H9 (cell line): ENCODE results near the gene OSM. TPM values are rescaled to one million over a fixed set of nuclear protein-coding genes. Genes with fewer than 3 reads are reported as not detected.

Source experiments
- DNase-seq: peaks from one replicate; pipeline ENCODE4 v3.0.0-alpha.2; 2017
- H2AFZ ChIP-seq: one replicate; pipeline ENCODE4 v1.6.1; 2013; ENCODE audit warnings: mild to moderate bottlenecking, low read length, control low read depth, moderate library complexity
- H2AK5ac ChIP-seq: 2 replicates; pipeline ENCODE4 v1.6.1; 2013; ENCODE audit warnings: low read length, control low read depth, mixed read lengths; ENCODE audit not compliant: insufficient read length
- H2BK120ac ChIP-seq: one replicate; pipeline ENCODE4 v1.6.1; 2013; ENCODE audit warnings: low read depth, mild to moderate bottlenecking, low read length, control low read depth, inconsistent platforms; ENCODE audit not compliant: poor library complexity, severe bottlenecking
- H2BK12ac ChIP-seq: 2 replicates; pipeline ENCODE4 v1.6.1; 2013; ENCODE audit warnings: low read length, control low read depth, mixed read lengths, low read depth; ENCODE audit not compliant: insufficient read length
- H2BK15ac ChIP-seq: 2 replicates; pipeline ENCODE4 v1.6.1; 2013; ENCODE audit warnings: low read depth, low read length, control low read depth
- H2BK20ac ChIP-seq: one replicate; pipeline ENCODE4 v1.6.1; 2013; ENCODE audit warnings: low read depth, mild to moderate bottlenecking, low read length, control low read depth, inconsistent platforms; ENCODE audit not compliant: poor library complexity, severe bottlenecking
- H2BK5ac ChIP-seq: 2 replicates; pipeline ENCODE4 v1.6.1; 2013; ENCODE audit warnings: low read length, control low read depth, mixed read lengths; ENCODE audit not compliant: insufficient read length
- H3K14ac ChIP-seq: 2 replicates; pipeline ENCODE4 v1.6.1; 2013; ENCODE audit warnings: low read length, control low read depth; ENCODE audit not compliant: insufficient read depth
- H3K18ac ChIP-seq: 2 replicates; pipeline ENCODE4 v1.6.1; 2013; ENCODE audit warnings: low read depth, mild to moderate bottlenecking, mixed read lengths, low read length, control low read depth; ENCODE audit not compliant: insufficient read length
- H3K23ac ChIP-seq: 2 replicates; pipeline ENCODE4 v1.6.1; 2013; ENCODE audit warnings: low read length, control low read depth, mixed read lengths, low read depth; ENCODE audit not compliant: insufficient read length
- H3K23me2 ChIP-seq: 2 replicates; pipeline ENCODE4 v1.6.1; 2013; ENCODE audit warnings: low read depth, mild to moderate bottlenecking, mixed read lengths, low read length, control low read depth; ENCODE audit not compliant: insufficient read length, poor library complexity, severe bottlenecking
- H3K27ac ChIP-seq: 2 replicates; pipeline ENCODE4 v1.5.1; 2013; ENCODE audit warnings: low read length, control low read depth, mixed read lengths, low read depth; ENCODE audit not compliant: insufficient read length
- H3K27me3 ChIP-seq: 2 replicates; pipeline ENCODE4 v1.6.1; 2013; ENCODE audit warnings: low read length, control low read depth, inconsistent platforms; ENCODE audit not compliant: insufficient read depth
- H3K4ac ChIP-seq: 2 replicates; pipeline ENCODE4 v1.6.1; 2013; ENCODE audit warnings: low read depth, mild to moderate bottlenecking, control low read depth, inconsistent platforms, low read length, moderate library complexity
- H3K4me1 ChIP-seq: 2 replicates; pipeline ENCODE4 v1.6.1; 2013; ENCODE audit warnings: low read length, control low read depth, inconsistent platforms; ENCODE audit not compliant: insufficient read depth
- H3K4me2 ChIP-seq: 2 replicates; pipeline ENCODE4 v1.6.1; 2013; ENCODE audit warnings: low read length, control low read depth, mixed read lengths; ENCODE audit not compliant: insufficient read length, insufficient read depth
- H3K56ac ChIP-seq: 2 replicates; pipeline ENCODE4 v1.6.1; 2013; ENCODE audit warnings: low read depth, mild to moderate bottlenecking, mixed read lengths, low read length, control low read depth; ENCODE audit not compliant: insufficient read length
- H3K79me1 ChIP-seq: 2 replicates; pipeline ENCODE4 v1.6.1; 2013; ENCODE audit warnings: low read depth, mild to moderate bottlenecking, moderate library complexity, low read length, control low read depth, inconsistent platforms; ENCODE audit not compliant: insufficient read depth, poor library complexity, severe bottlenecking
- H3K79me2 ChIP-seq: 2 replicates; pipeline ENCODE4 v1.6.1; 2013; ENCODE audit warnings: low read length, control low read depth, inconsistent platforms; ENCODE audit not compliant: insufficient read depth
- H3K9ac ChIP-seq: 2 replicates; pipeline ENCODE4 v1.6.1; 2013; ENCODE audit warnings: low read length, control low read depth, mixed read lengths; ENCODE audit not compliant: insufficient read length; ENCODE audit errors: extremely low read depth
- H3K9me3 ChIP-seq: one replicate; pipeline ENCODE4 v1.6.1; 2013; ENCODE audit warnings: low read depth, low read length, inconsistent platforms; ENCODE audit not compliant: control insufficient read depth
- H3T11ph ChIP-seq: one replicate; pipeline ENCODE4 v1.6.1; 2013; ENCODE audit warnings: mild to moderate bottlenecking, low read length, control low read depth, inconsistent platforms
- H4K20me1 ChIP-seq: one replicate; pipeline ENCODE4 v1.6.1; 2013; ENCODE audit not compliant: control insufficient read depth, insufficient read length, insufficient read depth
- H4K5ac ChIP-seq: 2 replicates; pipeline ENCODE4 v1.6.1; 2013; ENCODE audit warnings: low read depth, mild to moderate bottlenecking, mixed read lengths, low read length, control low read depth; ENCODE audit not compliant: insufficient read length
- H4K8ac ChIP-seq: replicated peaks from 2 replicates; pipeline ENCODE4 v1.6.1; 2013; ENCODE audit warnings: low read length, control low read depth, mixed read lengths, low read depth; ENCODE audit not compliant: insufficient read length
- H4K91ac ChIP-seq: 2 replicates; pipeline ENCODE4 v1.6.1; 2013; ENCODE audit warnings: low read depth, mild to moderate bottlenecking, moderate library complexity, mixed read lengths, low read length, control low read depth; ENCODE audit not compliant: insufficient read length
- H3K27ac Mint-ChIP-seq, 3 experiments: 2 replicates in 2 of 3; 3 replicates in 1 of 3; pipeline ENCODE4 v1.8.0; 2020 to 2021; ENCODE audit warnings: mixed read lengths in 3 of 3, mild to moderate bottlenecking in 1 of 3, moderate library complexity in 1 of 3
- H3K27me3 Mint-ChIP-seq: 2 replicates; pipeline ENCODE4 v1.8.0; 2021; ENCODE audit warnings: low read depth, mild to moderate bottlenecking, moderate library complexity, mixed read lengths
- H3K36me3 Mint-ChIP-seq, 3 experiments: 2 replicates in 2 of 3; 3 replicates in 1 of 3; pipeline ENCODE4 v1.8.0; 2020 to 2021; ENCODE audit warnings: low read depth in 3 of 3, mixed read lengths in 3 of 3; ENCODE audit not compliant: insufficient read depth in 1 of 3
- H3K4me1 Mint-ChIP-seq, 2 experiments: 2 replicates each; pipeline ENCODE4 v1.8.0; 2020; ENCODE audit warnings: mixed read lengths in 2 of 2
- H3K4me3 Mint-ChIP-seq, 2 experiments: 2 replicates in 1 of 2; 3 replicates in 1 of 2; pipeline ENCODE4 v1.8.0; 2020 to 2021; ENCODE audit warnings: mild to moderate bottlenecking in 2 of 2, mixed read lengths in 2 of 2, moderate library complexity in 1 of 2
- H3K9me3 Mint-ChIP-seq, 2 experiments: 2 replicates in 1 of 2; 3 replicates in 1 of 2; pipeline ENCODE4 v1.8.0; 2020; ENCODE audit warnings: mild to moderate bottlenecking in 2 of 2, mixed read lengths in 2 of 2, moderate library complexity in 1 of 2
- WGBS: extraction: QIAGEN DNeasy Blood & Tissue Kit; methylation state at CpG from one replicate; pipeline ENCODE4 v1.1.7; 2013; ENCODE audit warnings: missing lambda C conversion rate, low lambda C conversion rate, mixed read lengths; ENCODE audit not compliant: insufficient read length; ENCODE audit errors: extremely low coverage; 5-methylcytosine and 5-hydroxymethylcytosine counted together
- long read RNA-seq: library from polyadenylated mRNA; unstranded; transcript quantifications from one replicate; pipeline ENCODE4 v2.0.0, GENCODE V29; 2020
- total RNA-seq: library from RNA; stranded (reverse); gene quantifications from 2 replicates; pipeline ENCODE4 v1.2.1, GENCODE V29; 2021
- TF ChIP-seq, protein P1 (sequence below): fragments of 200-600 bp; sonication (generic); conservative IDR thresholded peaks from 3 replicates; pipeline ENCODE4 v1.8.0; 2021; ENCODE audit warnings: antibody characterized with exemption, mild to moderate bottlenecking

OSM gene
- not detected in 2 replicates for total RNA-seq
- long read RNA-seq, result 0 reads

DNA sequence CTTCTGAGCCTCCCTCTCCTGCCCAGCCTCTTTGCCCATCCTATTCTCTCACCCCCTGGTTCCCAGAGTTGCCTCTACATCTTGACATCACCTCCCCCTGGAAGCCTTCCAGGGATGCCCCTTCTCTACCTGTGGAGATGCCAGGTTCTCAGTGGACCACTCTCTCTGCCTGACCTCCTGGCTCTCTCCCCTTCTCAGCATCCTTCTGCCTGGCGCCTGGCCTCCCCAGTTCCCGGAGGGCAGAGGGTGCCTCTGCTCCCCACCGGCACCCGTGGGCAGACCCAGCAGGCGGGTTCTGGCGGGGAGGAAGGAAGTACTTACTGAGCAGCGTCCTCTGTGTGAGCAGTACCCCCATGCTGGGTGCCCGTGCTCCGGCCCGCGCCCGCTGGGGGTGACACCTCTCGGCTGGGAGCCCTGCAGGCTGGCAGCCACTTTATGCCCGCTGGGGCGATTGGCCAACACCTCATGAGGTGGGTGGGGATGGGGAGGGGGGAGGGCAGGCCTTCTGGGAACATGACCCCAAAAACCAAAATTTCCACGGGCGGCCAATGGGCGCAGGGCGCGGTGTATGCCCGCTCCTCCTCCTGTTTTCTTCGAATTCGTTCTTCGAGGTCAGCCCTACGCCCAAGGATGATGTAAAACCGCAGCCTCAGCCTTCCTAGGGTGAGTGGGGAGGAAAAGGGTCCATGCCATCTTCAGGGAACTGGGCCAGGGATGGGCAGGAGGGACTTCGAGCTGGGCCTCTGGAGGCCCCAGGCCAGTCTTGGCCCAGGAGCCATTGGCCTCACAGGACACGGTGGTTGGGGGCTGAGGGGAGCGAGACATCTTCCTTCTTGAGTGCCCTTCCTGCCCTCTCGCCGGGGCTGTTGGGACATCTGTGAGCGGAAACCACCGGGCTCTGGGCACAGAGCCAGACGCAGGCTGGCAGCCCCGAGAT is at the start of gene OSM:
Gene OSM, minus strand, starts transcription at position 407 of the 937 bp plus-strand sequence. Its CDS starts 52 bp downstream, at position 355.
- no peak within 1 kb of the TSS for H2AK5ac ChIP-seq
- H3K4me2 ChIP-seq, result no peak within 1 kb of the TSS
- no peak within 1 kb of the TSS for H4K5ac ChIP-seq
- no peak within 1 kb of the TSS for H2BK5ac ChIP-seq
- no peak within 1 kb of the TSS for H3T11ph ChIP-seq
- no peak within 1 kb of the TSS for H3K27ac Mint-ChIP-seq
- no peaks in the 10 kb centered on the region for H3K79me2 ChIP-seq
- no peak within 1 kb of the TSS; the same call in 1 of the 2 replicates for H3K14ac ChIP-seq
- no peak within 1 kb of the TSS for H2BK15ac ChIP-seq
- no peaks in the 10 kb centered on the region for H4K20me1 ChIP-seq
- no peak within 1 kb of the TSS for H3K27ac ChIP-seq
- no CpG with 5 or more reads among the region's 35 CpGs for WGBS
- no peaks in the 10 kb centered on the region; the same call in 1 of the 2 replicates for H3K27me3 ChIP-seq
- no peak within 1 kb of the TSS for H3K23ac ChIP-seq
- no peak within 1 kb of the TSS for H2AFZ ChIP-seq
- no peaks in the 10 kb centered on the region for H3K9me3 Mint-ChIP-seq
- H3K56ac ChIP-seq, result no peak within 1 kb of the TSS
- peaks cover 8% of the 10 kb centered on the region for H3K27me3 Mint-ChIP-seq
- H3K23me2 ChIP-seq, result no peaks in the 10 kb centered on the region
- H2BK120ac ChIP-seq, result no peak within 1 kb of the TSS
- no peaks in the 10 kb centered on the region for H3K9me3 ChIP-seq
- H3K9ac ChIP-seq, result no peak within 1 kb of the TSS
- H3K4ac ChIP-seq, result no peak within 1 kb of the TSS
- no peaks in the 10 kb centered on the region for H3K79me1 ChIP-seq
- H3K36me3 Mint-ChIP-seq, result no peaks in the 10 kb centered on the region
- H3K4me1 ChIP-seq, result no peaks in the 10 kb centered on the region
- TF ChIP-seq, protein P1, sequence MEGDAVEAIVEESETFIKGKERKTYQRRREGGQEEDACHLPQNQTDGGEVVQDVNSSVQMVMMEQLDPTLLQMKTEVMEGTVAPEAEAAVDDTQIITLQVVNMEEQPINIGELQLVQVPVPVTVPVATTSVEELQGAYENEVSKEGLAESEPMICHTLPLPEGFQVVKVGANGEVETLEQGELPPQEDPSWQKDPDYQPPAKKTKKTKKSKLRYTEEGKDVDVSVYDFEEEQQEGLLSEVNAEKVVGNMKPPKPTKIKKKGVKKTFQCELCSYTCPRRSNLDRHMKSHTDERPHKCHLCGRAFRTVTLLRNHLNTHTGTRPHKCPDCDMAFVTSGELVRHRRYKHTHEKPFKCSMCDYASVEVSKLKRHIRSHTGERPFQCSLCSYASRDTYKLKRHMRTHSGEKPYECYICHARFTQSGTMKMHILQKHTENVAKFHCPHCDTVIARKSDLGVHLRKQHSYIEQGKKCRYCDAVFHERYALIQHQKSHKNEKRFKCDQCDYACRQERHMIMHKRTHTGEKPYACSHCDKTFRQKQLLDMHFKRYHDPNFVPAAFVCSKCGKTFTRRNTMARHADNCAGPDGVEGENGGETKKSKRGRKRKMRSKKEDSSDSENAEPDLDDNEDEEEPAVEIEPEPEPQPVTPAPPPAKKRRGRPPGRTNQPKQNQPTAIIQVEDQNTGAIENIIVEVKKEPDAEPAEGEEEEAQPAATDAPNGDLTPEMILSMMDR, result no peak
- DNase-seq, result no peak
- H2BK20ac ChIP-seq, result no peak within 1 kb of the TSS
- H4K91ac ChIP-seq, result no peak within 1 kb of the TSS
- peaks cover 4 to 14% of the 10 kb centered on the region in 2 experiments for H3K4me1 Mint-ChIP-seq
- no peak within 1 kb of the TSS for H3K4me3 Mint-ChIP-seq
- H3K18ac ChIP-seq, result no peak within 1 kb of the TSS
- H4K8ac ChIP-seq, result no peak within 1 kb of the TSS
- H2BK12ac ChIP-seq, result no peak within 1 kb of the TSS
